ENCODE data around the gene NUMBL.
"Not testable (repeated sequence)": the region's sequence is repeated elsewhere in the genome, so short reads cannot be mapped to it uniquely, and the experiment has no call there.

The NUMBL gene

DNA sequence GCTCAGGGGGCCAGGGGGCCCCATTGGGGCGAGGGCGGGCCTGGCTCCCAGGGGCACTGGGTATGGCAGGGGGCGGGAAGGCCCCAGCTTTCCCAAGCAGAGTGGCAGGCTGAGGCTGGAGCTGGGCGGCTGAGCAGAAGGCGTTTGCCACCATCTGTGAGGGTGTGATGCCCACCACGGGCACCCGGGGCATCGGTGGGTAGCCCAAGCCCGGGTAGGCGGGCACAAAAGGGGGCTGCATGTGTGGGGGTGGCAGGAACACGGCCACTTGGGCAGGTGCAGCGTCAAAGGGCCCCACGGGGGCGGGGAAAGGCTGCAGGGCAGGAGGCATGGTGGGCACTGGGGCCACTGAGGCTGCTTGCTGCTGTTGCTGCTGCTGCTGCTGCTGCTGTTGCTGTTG lies 22.8 kb downstream of the NUMBL start:
- in situ Hi-C loops (cut with HindIII; ENCODE audit: low sequenced_read_pairs): no loop called here

DNA sequence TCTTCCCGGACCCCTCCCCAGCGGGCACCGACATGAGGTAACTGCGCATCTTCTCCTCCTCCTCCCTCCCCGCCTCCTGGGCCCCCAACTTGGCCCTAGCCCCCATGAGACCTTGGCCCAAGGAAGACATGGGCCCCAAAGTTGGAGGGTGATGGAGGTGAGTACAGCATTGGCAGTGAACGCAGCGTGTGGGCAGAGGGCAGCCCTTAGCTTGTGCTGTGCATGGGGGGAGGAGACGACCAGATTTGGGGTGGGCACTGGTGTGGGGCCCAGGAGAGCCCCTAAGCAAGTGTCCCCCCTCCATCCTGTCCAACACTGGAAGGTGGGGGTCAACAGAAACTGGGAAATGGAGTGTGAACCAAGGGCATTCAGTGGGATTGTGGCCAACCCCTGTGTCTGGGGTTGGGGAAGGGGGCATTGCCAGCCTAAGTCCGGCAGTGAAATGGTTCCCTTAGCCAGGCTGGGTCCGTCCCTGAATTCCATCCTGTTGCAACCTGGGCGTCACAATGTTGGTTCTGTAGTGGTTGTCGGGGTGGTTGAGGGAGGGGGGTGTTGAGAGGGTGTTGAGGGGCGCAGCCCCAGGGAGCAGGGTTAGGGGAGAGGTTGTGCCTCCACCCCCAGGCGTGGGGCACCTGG lies 23.5 kb downstream of the NUMBL start:
- in situ Hi-C loops (cut with HindIII; ENCODE audit: low sequenced_read_pairs): no loop called here

DNA sequence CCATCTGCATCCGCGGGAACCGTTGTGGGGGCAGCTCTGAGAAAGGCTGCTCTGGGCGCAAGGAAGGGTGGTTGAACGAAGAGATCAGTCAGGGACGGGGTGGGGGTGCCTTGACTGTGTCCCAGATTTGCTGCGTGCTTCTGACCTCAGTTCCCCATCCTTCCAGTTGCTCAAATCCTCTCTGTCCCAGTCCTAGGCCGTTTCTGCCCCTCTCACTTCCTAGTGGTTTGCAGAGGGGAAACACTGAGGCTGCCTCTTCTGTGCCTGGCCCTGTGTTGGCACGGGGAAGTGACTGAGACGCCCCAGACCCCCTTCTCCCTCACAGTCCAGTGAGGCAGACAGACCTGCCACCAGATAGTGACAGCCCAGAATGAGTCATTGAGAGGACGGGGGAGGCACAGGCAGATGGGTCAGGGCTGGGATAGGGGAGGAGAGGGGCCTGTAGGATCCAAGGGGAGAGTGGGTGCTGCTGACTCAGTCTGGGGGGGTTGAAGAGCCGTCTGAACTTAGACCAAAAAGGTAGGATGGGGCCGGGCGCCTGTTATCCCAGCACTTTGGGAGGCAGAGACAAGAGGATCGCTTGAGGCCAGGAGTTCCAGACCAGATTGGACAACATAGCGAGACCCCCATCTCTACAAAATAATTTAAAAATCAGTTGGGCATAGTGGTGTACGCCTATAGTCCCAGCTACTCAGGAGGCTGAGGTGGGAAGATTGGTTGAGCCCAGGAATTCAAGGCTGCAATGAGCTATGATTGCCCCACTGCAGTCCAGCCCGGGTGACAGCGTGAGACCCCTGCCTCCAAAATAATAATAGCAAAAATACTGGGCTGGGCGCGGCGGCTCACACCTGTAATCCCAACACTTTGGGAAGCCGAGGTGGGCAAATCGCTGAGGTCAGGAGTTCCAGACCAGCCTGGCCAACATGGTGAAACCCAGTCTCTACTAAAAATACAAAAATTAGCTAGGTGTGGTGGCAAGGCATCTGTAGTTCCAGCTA lies 26.5 kb downstream of the NUMBL start:
- in situ Hi-C loops (cut with HindIII; ENCODE audit: low sequenced_read_pairs): no loop called here

DNA sequence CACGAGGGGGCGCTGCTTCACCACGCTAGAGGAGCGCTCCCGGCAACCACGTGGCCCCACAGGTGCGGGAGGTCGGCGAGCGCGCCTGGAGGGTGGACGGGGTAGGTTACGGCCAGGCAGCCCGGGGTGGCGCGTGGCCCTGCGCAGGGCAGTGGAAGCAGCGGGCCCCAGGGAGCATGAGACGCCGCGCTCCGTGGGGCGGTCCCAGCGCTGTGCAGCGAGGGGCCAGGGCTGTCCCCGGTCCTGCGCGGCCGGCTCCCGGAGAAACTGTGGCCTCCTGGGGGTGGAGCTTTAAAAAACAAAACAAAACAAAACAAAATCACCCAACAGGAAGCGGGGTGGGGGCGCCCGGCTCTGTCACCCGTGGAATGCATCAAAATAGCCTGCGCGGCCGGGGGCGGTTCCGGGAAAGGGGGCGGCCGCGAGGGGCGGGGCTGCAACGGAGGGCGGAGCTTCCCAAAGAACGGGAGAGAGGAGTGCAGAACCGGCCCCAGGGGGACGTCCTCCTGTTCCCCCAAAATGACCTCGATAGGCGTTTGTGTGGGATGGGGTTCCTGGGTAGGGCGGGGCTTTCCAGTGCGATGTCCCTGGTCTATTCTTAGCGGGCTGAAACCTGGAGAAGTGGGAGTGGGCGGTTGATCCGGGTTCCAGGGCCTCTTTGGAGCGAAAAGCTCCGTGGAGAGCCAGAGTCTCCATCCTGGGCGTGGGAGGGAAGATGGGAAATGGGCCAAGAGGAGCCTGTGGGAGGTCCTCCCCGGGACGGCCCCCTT lies 27.3 kb downstream of the NUMBL start:
- in situ Hi-C loops (cut with HindIII; ENCODE audit: low sequenced_read_pairs): no loop called here

DNA sequence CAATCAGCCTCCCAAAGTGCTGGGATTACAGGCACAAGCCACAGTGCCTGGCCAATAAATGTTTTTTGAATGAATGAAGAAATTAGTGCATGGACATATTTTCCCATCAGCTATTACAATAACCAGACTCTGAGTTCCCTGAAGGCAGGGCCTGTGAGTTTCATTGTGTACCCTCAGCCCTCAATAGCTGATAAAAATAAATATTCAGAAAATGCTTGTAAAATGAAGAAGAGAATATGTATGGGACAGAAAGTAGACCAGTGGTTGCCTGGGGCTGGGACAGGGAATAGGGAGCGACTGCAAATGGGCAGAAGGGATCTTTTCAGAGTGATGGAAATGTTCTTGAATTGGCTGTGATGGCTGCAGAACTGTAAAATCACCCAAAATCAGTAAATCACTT lies 28.8 kb downstream of the NUMBL start:
- in situ Hi-C loops (cut with HindIII; ENCODE audit: low sequenced_read_pairs): no loop called here

DNA sequence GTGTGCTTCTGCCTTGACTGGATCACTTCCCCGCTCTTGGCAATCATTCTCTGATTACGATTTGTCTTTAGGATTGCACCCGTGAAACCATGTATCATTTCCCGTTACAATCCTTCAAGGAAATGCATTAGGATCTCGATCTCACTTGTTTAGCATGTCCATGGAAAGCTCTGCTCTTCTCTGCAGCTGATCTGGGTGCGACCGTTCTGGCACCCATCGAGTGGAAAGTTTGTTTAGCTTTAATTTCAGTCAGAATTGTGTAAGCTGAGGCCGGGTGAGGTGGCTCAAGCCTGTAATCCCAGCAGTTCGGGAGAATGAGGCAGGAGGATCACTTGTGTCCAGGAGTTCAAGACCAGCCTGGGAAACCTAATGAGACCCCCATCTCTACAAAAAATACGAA lies 30.9 kb downstream of the NUMBL start:
- in situ Hi-C loops (cut with HindIII; ENCODE audit: low sequenced_read_pairs): no loop called here

DNA sequence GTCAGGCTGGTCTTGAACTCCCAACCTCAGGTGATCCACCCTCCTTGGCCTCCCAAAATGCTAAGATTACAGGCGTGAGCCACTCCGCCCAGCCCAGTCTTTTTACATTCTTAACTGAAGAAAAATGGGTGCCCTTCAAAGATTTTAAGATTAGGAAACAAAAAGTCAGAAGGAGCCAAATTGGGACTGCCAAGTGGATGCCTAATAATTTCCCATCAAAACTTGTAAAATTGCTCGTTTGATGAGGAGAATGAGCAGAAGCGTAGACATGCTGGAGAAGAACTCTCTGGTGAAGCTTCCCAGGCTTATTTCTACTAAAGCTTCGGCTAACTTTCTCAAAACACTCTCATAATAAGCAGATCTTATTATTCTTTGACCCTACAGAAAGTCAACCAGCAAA lies 31.3 kb downstream of the NUMBL start:
- in situ Hi-C loops (cut with HindIII; ENCODE audit: low sequenced_read_pairs): no loop called here

DNA sequence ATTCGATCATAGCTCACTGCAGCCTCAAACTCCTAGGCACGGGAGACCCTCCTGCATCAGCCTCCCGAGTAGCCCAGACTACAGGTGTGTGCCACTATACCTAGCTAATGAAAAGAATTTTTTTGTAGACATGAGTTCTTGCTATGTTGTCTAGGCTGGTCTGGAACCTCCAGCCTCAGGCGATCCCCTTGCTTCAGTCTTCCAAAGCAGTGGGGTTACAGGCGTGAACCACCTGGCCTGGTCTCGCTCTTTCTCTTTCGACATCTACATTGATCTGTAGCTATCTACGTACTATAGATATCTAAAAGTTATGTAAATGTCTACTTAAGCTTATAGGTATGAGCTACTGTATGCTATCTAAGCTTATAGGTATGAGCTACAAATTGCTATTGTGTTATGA lies 32.4 kb downstream of the NUMBL start:
- in situ Hi-C loops (cut with HindIII; ENCODE audit: low sequenced_read_pairs): no loop called here

DNA sequence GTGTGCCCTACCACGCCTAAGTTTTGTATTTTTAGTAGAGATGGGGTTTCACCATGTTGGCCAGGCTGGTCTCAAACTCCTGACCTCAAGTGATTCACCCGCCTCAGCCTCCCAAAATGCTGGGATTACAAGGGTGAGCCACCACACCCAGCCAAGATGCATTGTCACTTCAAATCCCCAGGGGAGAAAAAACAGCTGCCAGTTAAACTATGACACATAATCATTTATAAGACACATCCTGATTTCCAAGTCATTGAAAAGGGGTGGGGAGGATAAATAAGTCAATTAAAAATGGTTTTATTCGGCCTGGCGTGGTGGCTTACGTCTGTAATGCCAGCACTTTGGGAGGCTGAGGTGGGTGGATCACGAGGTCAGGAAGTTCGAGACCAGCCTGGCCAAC lies 34.8 kb downstream of the NUMBL start:
- in situ Hi-C loops (cut with HindIII; ENCODE audit: low sequenced_read_pairs): not testable (repeated sequence)

DNA sequence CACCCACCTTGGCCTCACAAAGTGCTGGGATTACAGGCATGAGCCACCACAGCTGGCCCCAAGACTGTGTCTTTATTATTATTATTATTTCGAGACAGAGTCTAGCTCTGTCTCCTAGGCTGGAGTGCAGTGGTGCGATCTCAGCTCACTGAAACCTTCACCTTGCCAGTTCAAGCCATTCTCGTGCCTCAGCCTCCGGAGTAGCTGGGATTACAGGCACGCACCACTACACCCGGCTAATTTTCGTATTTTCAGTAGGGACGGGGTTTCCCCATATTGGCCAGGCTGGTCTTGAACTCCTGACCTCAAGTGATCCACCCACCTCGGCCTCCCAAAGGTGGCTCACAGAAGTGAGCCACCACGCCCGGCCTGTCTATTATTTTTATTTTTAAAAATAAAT lies 38.1 kb downstream of the NUMBL start:
- in situ Hi-C loops (cut with HindIII; ENCODE audit: low sequenced_read_pairs): not testable (repeated sequence)

DNA sequence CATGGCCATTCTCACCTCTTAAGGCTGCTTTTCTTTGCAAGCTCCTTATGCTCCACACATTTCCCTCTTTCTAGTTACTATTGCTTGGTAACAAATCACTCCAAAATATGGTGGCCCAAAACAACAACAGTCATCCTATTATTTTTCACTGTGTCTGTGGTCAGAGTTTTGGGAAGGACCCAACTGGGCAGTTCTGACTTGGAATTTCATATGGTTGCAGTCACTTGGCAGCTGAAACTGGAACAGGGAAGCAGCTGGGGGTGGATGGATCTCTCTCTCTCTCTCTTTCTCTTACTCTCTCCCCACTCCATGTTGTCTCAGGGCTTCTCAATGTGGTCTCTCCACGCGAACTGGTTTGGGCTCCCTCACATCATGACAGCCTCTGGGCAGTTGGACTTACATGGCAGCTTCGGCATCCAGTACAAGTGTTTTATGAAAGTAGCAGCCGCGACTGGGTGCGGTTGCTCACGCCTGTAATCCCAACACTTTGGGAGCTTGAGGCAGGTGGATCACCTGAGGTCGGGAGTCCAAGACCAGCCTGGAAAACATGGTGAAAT lies 39.6 kb downstream of the NUMBL start:
- in situ Hi-C loops (cut with HindIII; ENCODE audit: low sequenced_read_pairs): no loop called here

DNA sequence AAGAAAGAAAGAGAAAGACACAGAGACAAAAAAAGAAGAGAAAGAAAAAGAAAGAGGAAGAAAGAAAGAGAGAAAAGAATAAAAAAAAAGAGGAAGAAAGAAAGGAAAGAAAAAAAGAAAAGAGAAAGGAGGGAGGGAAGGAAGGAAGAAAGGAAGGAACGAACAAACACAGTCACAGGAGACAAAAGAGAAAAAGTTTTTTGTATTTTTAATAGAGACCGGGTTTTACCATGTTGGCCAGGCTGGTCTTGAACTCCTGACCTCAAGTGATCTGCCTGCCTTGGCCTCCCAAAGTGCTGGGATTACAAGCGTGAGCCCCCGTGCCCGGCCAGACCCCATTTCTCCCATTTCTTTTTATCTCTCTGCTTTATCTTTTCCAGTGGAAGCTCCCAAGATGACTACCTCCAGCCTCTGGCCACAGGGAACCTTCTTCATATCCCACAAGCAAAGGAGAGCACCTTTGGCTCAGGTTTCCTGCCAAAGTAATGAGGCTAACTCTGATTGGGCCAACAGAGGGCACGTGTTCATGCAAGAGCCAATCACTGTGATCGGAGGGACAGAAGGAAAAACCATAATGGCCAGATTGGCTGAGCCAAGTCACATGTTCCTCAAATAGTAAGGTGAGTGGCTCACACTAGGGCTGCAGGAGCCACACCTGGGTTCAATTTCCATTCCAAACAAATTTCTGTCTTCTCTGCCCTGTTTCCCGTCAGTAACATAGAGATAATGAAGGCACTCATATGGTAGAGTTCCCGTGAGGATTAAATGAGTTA lies 40.4 kb downstream of the NUMBL start:
- in situ Hi-C loops (cut with HindIII; ENCODE audit: low sequenced_read_pairs): not testable (repeated sequence)

DNA sequence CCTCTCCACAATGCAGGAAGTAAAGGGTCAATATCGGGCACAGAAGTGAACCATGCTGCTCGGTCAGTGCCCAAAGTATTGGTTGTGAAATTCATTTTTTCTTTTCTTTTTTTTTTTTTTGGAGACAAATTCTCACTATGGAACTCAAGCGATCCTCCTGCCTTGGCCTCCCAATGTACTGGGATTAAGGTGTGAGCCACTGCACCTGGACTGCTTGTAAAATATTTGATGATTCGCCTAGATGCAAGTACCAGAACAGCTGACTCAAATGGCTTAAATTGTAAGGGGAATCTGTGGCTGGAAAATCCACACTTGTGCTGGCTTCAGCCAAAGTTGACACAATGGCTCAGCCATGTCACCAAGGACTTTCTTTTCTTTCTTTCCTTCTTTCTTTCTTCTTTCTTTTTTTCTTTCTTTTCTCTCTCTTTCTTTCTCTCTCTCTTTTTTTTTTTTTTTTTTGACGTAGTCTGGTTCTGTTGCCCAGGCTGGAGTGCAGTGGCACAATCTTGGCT lies 43.7 kb downstream of the NUMBL start:
- in situ Hi-C loops (cut with HindIII; ENCODE audit: low sequenced_read_pairs): no loop called here

DNA sequence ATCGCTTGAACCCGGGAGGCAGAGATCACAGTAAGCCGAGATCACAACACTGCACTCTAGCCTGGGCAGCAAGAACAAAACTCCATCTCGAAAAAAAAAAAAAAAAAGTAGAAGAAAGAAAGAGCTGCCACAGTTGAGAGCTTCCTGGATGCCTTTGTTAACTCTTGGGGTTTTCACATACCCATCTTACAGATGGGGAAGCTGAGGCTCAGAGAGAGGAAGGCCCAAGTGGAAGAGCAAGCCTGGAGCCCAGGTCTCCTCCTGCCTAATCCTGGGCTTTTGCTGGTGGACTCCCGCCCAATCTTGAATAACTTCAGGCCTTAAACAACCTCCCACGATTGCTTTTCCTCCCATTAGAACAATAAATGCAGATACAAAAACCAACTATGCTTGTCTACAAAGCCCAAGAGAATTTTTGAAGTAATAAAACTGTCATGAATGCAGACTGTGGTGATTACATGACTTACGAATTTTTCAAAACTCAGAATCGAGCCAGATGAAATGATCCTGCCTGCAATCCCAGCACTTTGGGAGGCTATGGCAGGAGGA lies 47.6 kb downstream of the NUMBL start:
- in situ Hi-C loops (cut with HindIII; ENCODE audit: low sequenced_read_pairs): no loop called here

DNA sequence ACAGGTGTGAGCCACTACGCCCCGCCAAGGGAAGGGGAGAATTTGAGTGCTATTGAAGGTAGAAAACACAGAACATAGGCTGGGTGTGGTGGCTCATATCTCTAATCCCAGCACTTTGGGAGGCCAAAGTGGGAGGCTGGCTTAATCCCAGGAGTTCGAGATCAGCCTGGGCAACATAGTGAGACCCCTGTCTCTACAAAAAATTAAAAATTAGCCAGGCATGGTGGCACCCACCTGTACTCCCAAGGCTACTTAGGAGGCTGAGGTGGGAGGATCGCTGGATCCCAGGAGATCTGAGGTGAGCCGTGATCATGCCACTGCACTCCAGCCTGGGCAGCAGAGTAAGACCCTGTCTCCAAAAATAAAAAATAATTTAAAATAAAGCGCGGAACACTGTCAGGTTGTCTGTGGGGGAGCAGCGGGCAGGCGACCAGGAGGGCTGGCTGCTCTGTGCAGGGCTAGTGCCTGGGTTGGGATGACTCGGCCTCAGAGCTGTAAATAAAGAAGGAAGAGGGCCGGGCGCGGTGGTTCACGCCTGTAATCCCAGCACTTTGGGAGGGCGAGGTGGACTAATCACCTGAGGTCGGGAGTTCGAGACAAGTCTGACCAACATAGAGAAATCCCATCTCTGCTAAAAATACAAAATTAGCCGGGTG lies 48.3 kb downstream of the NUMBL start:
- in situ Hi-C loops (cut with HindIII; ENCODE audit: low sequenced_read_pairs): no loop called here

DNA sequence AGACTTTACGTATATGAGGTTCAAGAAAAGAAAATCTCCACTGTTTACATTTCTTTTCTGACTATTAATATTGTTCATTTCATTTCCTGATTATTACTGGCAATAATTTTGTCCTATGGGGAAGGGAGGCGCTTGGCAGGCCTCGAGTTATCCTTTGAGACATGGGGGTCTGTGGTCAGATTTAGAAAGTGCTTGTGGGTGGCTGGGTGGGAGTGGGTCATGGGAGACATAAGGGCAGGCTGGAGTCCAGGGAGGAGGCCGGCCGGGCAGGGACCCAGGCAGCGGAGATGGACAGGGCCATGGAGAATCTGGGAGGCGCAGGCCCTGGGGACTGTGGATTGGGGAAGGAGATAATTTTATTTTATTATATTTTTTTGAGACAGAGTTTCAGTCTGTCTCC lies 49.2 kb downstream of the NUMBL start:
- in situ Hi-C loops (cut with HindIII; ENCODE audit: low sequenced_read_pairs): no loop called here

DNA sequence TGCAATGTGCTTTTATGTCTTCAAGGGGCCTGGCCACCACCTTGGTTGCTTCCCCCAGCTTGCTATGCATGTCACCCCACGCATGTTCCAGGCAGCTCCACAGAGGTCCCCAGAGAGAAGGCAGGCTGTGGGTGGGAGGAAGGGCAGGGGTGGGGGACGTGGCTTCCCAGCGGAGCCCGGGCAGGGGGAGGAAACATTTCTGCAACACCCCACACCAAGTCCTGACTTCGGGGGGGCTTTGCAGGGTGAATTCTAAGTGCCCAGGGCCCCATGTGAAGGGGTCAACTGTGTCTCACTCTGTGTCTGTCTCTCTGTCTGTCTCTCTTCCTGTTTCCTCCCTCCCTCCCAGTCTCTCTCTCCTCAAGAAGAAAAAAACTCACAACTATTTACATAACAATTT lies 49.7 kb downstream of the NUMBL start:
- in situ Hi-C loops (cut with HindIII; ENCODE audit: low sequenced_read_pairs): no loop called here

DNA sequence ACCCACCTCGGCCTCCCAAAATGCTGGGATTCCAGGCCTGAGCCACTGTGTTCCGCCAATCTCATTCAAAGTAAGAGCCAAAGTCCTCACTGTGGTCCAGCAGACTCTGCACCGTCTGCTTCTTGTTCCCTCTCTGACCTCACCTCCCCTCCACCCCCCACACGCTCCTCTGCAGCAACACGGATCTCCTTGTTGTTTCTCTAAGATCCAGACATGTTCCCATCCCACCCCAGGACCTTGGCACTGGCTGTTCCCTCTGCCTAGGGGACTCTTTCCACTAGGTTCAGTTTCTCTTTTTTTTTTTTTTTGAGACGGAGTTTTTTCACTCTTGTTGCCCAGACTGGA lies 50.8 kb downstream of the NUMBL start:
- in situ Hi-C loops (cut with HindIII; ENCODE audit: low sequenced_read_pairs): no loop called here

DNA sequence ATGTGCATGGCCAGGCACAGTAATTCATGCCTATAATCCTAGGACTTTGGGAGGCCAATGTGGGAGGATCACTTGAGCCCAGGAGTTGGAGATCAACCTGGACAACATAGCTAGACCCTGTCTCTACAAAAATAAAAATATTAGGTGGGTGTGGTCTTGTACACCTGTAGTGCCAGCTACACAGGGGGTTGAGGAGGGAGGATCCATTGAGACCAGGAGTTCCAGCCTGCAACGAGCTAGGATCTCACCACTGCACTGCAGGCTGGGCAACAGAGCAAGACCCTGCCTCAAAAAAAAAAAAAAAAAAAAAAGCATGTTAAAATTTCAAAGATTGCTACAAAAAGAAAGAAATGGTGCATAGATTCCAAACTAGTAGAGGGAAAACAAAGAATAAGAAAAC lies 52.1 kb downstream of the NUMBL start:
- in situ Hi-C loops (cut with HindIII; ENCODE audit: low sequenced_read_pairs): no loop called here

DNA sequence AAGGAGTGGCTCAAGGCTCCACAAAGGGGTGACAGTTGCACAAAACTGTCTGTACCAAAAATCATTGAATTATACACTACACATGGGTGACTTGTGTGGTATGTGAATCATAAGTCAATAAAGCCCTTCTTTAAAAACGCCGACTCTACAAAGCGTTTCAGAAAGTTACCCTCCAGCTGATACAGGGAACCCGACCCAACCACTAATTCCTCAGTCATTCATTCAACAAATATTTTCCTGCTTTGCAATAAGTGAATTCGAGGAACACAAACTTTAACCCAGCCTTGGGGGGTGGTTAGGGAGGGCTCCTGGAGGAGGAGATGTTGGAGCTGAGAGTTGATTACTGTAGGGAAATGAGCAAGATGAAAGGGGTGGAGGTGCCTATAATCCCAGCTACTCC lies 57.2 kb downstream of the NUMBL start:
- in situ Hi-C loops (cut with HindIII; ENCODE audit: low sequenced_read_pairs): no loop called here

Data from DLD1 (cell line).